VCaP (cell line): ENCODE data around the gene OR2G2.

Experiments used
- H3K27ac ChIP-seq: fragments of 450-650 bp; 2 replicates; pipeline ENCODE4 v1.5.1; 2017
- TF ChIP-seq, protein P1 (sequence below): fragments of 450-650 bp; conservative IDR thresholded peaks from 2 replicates; pipeline ENCODE4 v1.5.1; 2017; ENCODE audit warnings: mild to moderate bottlenecking, moderate library complexity

The OR2G2 gene, protein sequence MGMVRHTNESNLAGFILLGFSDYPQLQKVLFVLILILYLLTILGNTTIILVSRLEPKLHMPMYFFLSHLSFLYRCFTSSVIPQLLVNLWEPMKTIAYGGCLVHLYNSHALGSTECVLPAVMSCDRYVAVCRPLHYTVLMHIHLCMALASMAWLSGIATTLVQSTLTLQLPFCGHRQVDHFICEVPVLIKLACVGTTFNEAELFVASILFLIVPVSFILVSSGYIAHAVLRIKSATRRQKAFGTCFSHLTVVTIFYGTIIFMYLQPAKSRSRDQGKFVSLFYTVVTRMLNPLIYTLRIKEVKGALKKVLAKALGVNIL

DNA sequence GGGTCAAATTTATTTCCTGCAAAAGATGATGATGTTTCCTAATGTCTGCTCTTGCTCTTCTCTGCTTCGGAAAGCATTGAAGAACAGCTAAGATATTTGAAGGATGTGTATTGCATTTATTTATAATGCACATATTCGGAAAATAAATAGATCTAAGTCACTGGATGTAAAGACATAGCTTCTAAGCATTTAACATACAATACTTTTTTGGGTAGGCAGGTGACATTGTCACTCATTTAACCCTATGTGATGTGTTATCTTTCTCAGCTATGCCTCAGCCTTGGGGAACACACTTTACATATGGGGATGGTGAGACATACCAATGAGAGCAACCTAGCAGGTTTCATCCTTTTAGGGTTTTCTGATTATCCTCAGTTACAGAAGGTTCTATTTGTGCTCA, at the start of gene OR2G2:
TSS of gene OR2G2 (plus strand) at position 301 of the 400 bp plus-strand sequence. CDS start at position 301, 0 bp downstream.
- H3K27ac ChIP-seq, result no peak within 1 kb of the TSS
- TF ChIP-seq, protein P1, sequence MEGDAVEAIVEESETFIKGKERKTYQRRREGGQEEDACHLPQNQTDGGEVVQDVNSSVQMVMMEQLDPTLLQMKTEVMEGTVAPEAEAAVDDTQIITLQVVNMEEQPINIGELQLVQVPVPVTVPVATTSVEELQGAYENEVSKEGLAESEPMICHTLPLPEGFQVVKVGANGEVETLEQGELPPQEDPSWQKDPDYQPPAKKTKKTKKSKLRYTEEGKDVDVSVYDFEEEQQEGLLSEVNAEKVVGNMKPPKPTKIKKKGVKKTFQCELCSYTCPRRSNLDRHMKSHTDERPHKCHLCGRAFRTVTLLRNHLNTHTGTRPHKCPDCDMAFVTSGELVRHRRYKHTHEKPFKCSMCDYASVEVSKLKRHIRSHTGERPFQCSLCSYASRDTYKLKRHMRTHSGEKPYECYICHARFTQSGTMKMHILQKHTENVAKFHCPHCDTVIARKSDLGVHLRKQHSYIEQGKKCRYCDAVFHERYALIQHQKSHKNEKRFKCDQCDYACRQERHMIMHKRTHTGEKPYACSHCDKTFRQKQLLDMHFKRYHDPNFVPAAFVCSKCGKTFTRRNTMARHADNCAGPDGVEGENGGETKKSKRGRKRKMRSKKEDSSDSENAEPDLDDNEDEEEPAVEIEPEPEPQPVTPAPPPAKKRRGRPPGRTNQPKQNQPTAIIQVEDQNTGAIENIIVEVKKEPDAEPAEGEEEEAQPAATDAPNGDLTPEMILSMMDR, result no peak

DNA sequence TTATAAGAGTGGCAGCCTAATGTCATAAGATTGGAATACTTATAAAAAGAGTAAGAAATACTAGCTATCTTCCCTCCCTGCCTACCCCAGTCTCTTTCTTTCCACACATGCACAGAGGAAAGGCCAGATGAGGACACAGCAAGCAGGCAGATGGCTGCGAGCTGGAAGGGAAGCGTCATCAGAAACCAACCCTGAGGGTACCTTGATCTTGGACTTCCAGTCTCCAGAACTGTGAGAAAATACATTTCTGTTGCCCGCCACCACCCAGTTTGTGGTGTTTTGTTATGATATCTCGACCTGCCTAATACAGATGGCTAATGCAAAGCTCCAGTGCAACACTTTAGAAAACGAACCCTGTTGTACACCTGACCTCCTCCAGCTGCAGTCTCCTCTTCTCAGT, 49.6 kb upstream of the OR2G2 start:
- no peak overlapping the region for H3K27ac ChIP-seq
- TF ChIP-seq, protein P1, result no peak

DNA sequence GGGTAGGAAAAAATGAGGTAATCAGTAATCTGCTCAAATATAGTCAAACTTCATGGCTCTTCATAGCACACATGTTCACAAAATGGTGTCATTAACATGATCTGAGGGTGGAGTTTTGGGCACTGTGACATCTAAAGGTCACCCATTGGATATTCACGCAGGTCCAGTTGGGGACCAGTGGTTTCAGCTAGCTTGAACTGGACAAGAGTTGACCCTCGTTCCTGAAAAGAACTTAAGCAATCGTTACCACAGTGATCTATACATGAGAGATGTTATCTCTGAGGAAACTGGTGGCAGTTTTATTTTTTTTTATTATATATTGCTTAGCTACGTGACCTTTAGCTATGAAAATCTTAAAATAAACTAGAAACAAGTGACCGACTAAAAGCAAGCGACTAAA, 48.9 kb upstream of the OR2G2 start:
- H3K27ac ChIP-seq, result no peak overlapping the region
- TF ChIP-seq, protein P1, result no peak

DNA sequence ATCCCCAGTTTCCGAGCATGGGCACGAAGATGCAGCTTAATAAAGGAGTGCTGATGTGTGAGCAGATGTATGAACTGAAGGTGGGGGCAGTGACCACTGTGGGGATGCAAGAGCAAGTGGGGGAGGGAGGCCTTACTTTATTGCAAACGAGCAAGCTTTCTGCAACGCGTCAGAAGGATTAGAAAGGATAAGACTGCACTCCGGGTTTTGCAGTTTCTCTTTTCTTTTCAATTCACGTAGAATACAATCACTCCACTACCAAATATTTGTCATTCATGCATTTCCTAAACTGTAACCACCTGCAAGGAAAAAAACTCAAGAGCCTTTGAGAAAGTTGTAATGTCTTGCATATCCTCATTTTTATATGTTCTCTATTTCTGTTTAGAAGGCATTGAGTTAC, 47.6 kb upstream of the OR2G2 start:
- TF ChIP-seq, protein P1, result no peak

DNA sequence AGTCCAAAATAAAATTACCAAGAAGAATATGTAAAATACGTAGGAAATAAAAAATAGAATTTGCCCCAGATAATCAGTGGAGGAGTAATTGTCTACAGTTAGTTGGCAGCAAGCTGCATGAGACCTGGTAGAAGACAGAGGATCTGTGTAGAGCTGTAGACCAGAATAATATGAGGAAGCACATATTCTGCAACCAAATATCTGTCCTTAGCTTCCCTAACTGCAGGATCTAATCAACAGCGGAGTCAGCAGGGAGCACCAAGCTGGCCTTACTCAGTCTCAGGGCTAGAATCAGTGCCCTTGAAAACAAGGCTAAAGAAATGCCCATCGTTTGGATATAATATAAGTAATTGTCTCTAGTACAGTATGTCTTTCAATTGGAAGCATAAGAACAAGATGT, 45.3 kb upstream of the OR2G2 start:
- TF ChIP-seq, protein P1, result no peak
- no peak overlapping the region for H3K27ac ChIP-seq

More for the DNA sequence above, 47.6 kb upstream of the OR2G2 start:
- H3K27ac ChIP-seq, result no peak overlapping the region

DNA sequence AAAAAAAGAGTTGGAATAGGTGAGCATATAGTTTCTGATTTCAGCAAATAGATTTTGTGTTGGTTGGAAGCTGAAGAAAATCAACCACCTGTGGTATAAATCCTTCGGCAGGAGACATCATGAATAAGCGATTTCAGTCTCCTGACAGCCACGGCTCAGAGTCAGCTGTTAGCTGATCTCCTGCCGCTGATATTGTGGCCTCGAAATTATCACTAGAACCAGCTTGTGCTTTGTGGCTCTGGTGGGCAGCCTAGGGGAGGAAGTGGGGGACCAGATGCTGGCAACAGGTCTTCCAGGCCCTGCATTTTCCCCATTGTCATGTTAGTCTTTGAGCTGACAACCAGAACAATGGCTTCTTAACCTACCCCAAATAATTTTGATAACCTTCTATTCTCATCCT, 40.1 kb upstream of the OR2G2 start:
- TF ChIP-seq, protein P1, result no peak
- no peak overlapping the region for H3K27ac ChIP-seq

DNA sequence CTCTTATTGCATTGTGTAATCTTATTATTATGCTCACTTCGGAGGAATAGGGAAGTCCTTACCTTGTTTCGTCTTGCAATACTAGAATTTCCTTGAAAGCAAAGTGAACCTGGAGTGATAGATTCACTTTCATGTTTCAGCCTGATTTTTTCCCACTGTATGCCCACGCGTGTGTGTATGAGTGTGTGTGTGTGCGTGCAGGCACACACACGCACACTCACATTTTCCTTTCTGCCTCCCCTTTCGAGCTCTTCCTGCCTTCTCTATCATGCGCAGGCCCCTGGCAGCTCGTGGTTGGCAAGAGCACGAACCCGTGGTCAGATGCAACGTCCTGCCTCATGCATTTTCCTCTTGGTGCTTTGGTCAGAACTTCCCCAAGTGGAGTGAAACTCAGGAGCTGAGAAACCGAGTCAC, 39.4 kb upstream of the OR2G2 start, which contains the start of gene GCSAML:
TSS of gene GCSAML (plus strand) at position 366 of the 414 bp plus-strand sequence. CDS start 58 bp downstream, outside the sequence.
- H3K27ac ChIP-seq, result no peak within 1 kb of the TSS
- TF ChIP-seq, protein P1, result no peak
